Panc1 (cell line): ENCODE measurements around the gene DDX39B. TPM values are rescaled to one million over a fixed set of nuclear protein-coding genes. Genes with fewer than 3 reads are reported as not detected.

ENCODE experiments used
- ATAC-seq: fragments of 200-7000 bp; cut with Tn5 transposase; 2 replicates; pipeline ENCODE4 v1.9.1; 2020; ENCODE audit warnings: mild to moderate bottlenecking, moderate library complexity
- BruUV-seq: library from RNA; stranded (reverse); fragments of 400-500 nt; replicated peaks from 2 replicates; lab custom pipeline; 2021; lab: Mats Ljungman, UMichigan
- CTCF ChIA-PET: fragments of 300-600 bp; sonication (Branson Sonifier 250); formaldehyde crosslinking; loops from one replicate; lab custom pipeline; 2022; ENCODE audit warnings: antibody characterized with exemption; lab: Charles Lee
- POLR2A ChIA-PET: fragments of 300-600 bp; sonication (Branson Sonifier 250); formaldehyde crosslinking; loops from one replicate; lab custom pipeline; 2022; ENCODE audit warnings: antibody characterized with exemption; lab: Charles Lee
- DNase-seq: peaks from one replicate; pipeline ENCODE4 v3.0.0-alpha.2; 2010; ENCODE audit warnings: low read depth, low spot score
- H3K27ac ChIP-seq: 2 replicates; pipeline ENCODE4 v1.5.1; 2011; ENCODE audit warnings: mild to moderate bottlenecking, low read length, inconsistent platforms
- H3K27me3 ChIP-seq: fragments of 200-500 bp; sonication (Bioruptor generic); 2 replicates; pipeline ENCODE4 v1.6.0; 2014; ENCODE audit warnings: low read length, inconsistent platforms; ENCODE audit not compliant: control insufficient read depth, insufficient read depth
- H3K36me3 ChIP-seq: fragments of 200-500 bp; sonication (Bioruptor generic); 2 replicates; pipeline ENCODE4 v1.5.1; 2014; ENCODE audit warnings: inconsistent platforms, mild to moderate bottlenecking, low read length, moderate library complexity; ENCODE audit not compliant: control insufficient read depth, insufficient read depth
- H3K4me1 ChIP-seq: 2 replicates; pipeline ENCODE4 v1.5.1; 2011; ENCODE audit warnings: inconsistent platforms, mild to moderate bottlenecking, low read length, moderate library complexity; ENCODE audit not compliant: control insufficient read depth, insufficient read depth
- H3K4me3 ChIP-seq, 2 experiments: 2 replicates each; pipeline ENCODE4 v1.5.1; 2011 to 2012; ENCODE audit warnings: low read depth in 2 of 2, low read length in 2 of 2, mild to moderate bottlenecking in 2 of 2, inconsistent platforms in 1 of 2, moderate library complexity in 1 of 2
- H3K9me3 ChIP-seq: fragments of 200-500 bp; sonication (Bioruptor generic); 2 replicates; pipeline ENCODE4 v1.5.1; 2014; ENCODE audit warnings: low read depth, mild to moderate bottlenecking, inconsistent platforms, low read length, moderate library complexity; ENCODE audit not compliant: control insufficient read depth, insufficient read depth
- POLR2AphosphoS5 ChIP-seq: IDR thresholded peaks from 2 replicates; pipeline ENCODE4 v1.6.1; 2012; ENCODE audit warnings: mild to moderate bottlenecking, low read depth, low read length, moderate library complexity
- SIN3A ChIP-seq: IDR thresholded peaks from 2 replicates; pipeline ENCODE4 v1.6.1; 2012; ENCODE audit warnings: low read depth, mild to moderate bottlenecking, low read length, moderate library complexity, borderline replicate concordance; ENCODE audit not compliant: insufficient read depth
- TCF7L2 ChIP-seq: IDR thresholded peaks from 2 replicates; pipeline ENCODE4 v1.6.1; 2011; ENCODE audit warnings: mild to moderate bottlenecking, low read depth, low read length, inconsistent platforms
- in situ Hi-C: cut with HindIII; loops from 2 replicates; pipeline ENCODE4 v1.10.0; 2016; ENCODE audit warnings: low sequenced_read_pairs, low pct_unique_long_range_greater_than_20kb
- intact Hi-C: fragments of 100-400 bp; cut with micrococcal nuclease; formaldehyde crosslinking; loops from one replicate; pipeline ENCODE4 v1.10.0; 2022; ENCODE audit not compliant: unreplicated experiment
- total RNA-seq: library from RNA; stranded (reverse); gene quantifications from one replicate; pipeline ENCODE4 v1.2.1, GENCODE V29; 2021; ENCODE audit not compliant: unreplicated experiment
- TF ChIP-seq, protein P1 (sequence below), 2 experiments: IDR thresholded peaks; 2 replicates each; pipeline ENCODE4 v1.6.1; 2011 to 2012; ENCODE audit warnings: low read depth in 2 of 2, control low read depth in 1 of 2, low read length in 1 of 2, mild to moderate bottlenecking in 1 of 2, moderate library complexity in 1 of 2; ENCODE audit not compliant: insufficient read depth in 1 of 2

DDX39B gene
- total RNA-seq, 1 experiment from 2014 or later = 401 TPM

DNA sequence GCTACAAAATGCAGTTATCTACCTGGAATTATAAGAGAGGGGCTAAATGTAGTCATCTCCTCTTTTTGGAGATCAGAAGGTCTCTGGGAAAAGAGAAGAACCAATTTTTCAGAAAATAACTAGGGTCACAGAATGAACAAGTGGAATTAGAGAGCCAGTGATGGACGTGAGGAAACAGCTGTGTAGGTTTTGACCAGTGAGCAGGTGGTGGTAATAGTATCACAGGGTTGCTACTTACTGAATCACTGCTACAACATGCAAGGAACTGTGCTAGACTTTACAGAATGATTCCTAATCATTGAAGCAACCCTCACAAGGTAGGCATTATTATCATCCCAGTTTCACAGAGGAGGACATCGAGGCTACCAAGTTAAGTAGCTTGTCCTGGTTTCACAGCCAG, 2.9 kb upstream of the DDX39B start:
- no peak for TF ChIP-seq SIN3A
- no peak for TF ChIP-seq TCF7L2
- TF ChIP-seq, protein P1, sequence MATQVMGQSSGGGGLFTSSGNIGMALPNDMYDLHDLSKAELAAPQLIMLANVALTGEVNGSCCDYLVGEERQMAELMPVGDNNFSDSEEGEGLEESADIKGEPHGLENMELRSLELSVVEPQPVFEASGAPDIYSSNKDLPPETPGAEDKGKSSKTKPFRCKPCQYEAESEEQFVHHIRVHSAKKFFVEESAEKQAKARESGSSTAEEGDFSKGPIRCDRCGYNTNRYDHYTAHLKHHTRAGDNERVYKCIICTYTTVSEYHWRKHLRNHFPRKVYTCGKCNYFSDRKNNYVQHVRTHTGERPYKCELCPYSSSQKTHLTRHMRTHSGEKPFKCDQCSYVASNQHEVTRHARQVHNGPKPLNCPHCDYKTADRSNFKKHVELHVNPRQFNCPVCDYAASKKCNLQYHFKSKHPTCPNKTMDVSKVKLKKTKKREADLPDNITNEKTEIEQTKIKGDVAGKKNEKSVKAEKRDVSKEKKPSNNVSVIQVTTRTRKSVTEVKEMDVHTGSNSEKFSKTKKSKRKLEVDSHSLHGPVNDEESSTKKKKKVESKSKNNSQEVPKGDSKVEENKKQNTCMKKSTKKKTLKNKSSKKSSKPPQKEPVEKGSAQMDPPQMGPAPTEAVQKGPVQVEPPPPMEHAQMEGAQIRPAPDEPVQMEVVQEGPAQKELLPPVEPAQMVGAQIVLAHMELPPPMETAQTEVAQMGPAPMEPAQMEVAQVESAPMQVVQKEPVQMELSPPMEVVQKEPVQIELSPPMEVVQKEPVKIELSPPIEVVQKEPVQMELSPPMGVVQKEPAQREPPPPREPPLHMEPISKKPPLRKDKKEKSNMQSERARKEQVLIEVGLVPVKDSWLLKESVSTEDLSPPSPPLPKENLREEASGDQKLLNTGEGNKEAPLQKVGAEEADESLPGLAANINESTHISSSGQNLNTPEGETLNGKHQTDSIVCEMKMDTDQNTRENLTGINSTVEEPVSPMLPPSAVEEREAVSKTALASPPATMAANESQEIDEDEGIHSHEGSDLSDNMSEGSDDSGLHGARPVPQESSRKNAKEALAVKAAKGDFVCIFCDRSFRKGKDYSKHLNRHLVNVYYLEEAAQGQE (IDR thresholded peaks at IDR 0.05; ENCODE audit: insufficient read depth in 1 of 2, low read depth in 2 of 2, low read length in 1 of 2) = no peak
- TF ChIP-seq POLR2AphosphoS5 = no peak
- Histone ChIP-seq H3K4me1 (peaks cover 14% of the 10 kb centered on the region), H3K4me3 (no peak overlapping the region), H3K9me3 (no peaks in the 10 kb centered on the region), H3K27ac (no peak overlapping the region), H3K27me3 (no peaks in the 10 kb centered on the region), H3K36me3 (peaks cover 6% of the 10 kb centered on the region)
- ChIA-PET CTCF (interaction anchor here (0.6 to 4.2 kb wide), 2 partner anchors 53 to 54 kb away, joined by 4 to 37 read pairs; no protein-coding TSS in a partner anchor), POLR2A (interaction anchor here (1.0 kb wide), 1 partner anchor 50 kb away, joined by 3 read pairs; no protein-coding TSS in a partner anchor)
- intact Hi-C loops = no loop called here
- DNase-seq (no peak), ATAC-seq (no peak)
- in situ Hi-C loops = no loop called here
- no TSS peak for BruUV-seq

DNA sequence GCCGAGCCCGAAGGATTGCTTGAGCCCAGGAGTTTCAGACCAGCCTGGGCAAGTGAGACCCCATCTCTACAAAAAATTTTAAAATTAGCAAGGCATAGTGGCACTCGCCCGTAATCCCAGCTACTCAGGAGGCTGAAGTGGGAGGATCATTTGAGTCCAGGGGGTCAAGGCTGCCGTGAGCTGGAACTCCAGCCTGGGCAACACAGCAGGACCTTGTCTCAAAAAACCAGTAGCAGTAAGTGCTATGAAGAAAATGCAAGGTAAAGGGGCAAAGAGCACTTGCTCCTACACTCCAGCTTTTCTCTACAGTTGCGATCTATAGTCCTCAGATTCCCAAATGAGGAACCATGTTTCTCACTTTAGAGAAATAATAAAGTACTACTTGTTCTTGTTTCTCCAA, 1.8 kb upstream of the DDX39B start:
- no peaks in the 10 kb centered on the region for H3K27me3 ChIP-seq
- DNase-seq (no peak), ATAC-seq (no peak)
- H3K36me3 ChIP-seq = peaks cover 11% of the 10 kb centered on the region
- intact Hi-C loops = no loop called here
- BruUV-seq = no TSS peak
- in situ Hi-C loops = no loop called here
- H3K4me1 ChIP-seq = peaks cover 23% of the 10 kb centered on the region
- no peaks in the 10 kb centered on the region for H3K9me3 ChIP-seq
- ChIA-PET POLR2A (interaction anchor here (1.0 kb wide), 1 partner anchor 49 kb away, joined by 3 read pairs; no protein-coding TSS in a partner anchor), CTCF (no interaction called here)
- no peak overlapping the region; the same call in 1 of the 2 replicates for H3K27ac ChIP-seq
- no peak overlapping the region for H3K4me3 ChIP-seq
- no peak for TF ChIP-seq SIN3A

DNA sequence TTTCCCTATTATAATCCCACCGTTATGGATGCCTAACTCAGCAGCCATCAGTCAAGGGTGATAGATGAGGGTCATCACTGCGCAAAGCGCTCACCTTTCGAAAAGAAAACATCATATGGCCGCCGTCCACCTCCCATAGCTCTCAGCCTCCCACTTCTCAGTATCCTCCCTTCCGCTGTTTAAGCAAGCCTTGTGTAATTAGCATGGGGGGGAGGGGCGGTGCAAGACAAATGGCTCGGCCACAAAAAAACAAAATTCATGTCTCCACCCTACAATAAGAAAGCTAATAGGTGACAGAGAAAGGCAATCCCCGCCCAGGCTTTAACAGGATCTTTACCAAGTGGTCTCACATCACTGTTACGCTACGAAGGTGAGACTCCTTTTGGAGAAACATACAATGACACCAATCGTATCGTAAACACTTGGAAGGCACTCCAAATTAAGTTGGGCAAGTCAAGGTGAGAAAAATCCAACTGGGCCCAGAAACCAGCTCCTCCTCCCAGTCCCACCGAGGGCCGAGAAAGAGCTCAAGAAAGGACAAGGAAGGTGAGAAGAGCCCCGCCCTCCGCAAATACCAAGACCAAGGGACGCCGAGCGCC, 645 bp downstream of the DDX39B start:
- H3K36me3 ChIP-seq = peaks cover 24% of the 10 kb centered on the region
- ATAC-seq = peak; percentile 7
- peak overlapping the region; percentile 54 to 98 for H3K4me3 ChIP-seq
- ChIA-PET POLR2A (interaction anchor here (0.6 to 1.5 kb wide), 9 partner anchors 12 to 627 kb away, joined by 3 to 15 read pairs (median 3); partner anchors contain the start of gene NCR3), CTCF (interaction anchor here (0.6 kb wide), 1 partner anchor 61 kb away, joined by 3 read pairs; no protein-coding TSS in a partner anchor)
- no peaks in the 10 kb centered on the region for H3K9me3 ChIP-seq
- H3K27ac ChIP-seq = peak overlapping the region; percentile 97
- no peak for DNase-seq
- H3K27me3 ChIP-seq = no peaks in the 10 kb centered on the region
- peaks cover 19% of the 10 kb centered on the region for H3K4me1 ChIP-seq
- intact Hi-C loops = loop anchor here (2.0 kb wide), 1 partner anchor 48 kb away; no protein-coding TSS in a partner anchor
- TF ChIP-seq POLR2AphosphoS5 (no peak), SIN3A (0 out of 2 replicates have a peak, but pooled peaks have one; percentile 60)
- BruUV-seq = TSS peak; percentile 85
- in situ Hi-C loops = no loop called here
